Right atrium auricular region (tissue), 2 donors: Measurements from ENCODE around the gene MN1. TPM values are rescaled to one million over a fixed set of nuclear protein-coding genes. Genes with fewer than 3 reads are reported as not detected.

Source experiments
- DNase-seq: peaks from one replicate; pipeline ENCODE4 v3.0.0-alpha.2; 2019; ENCODE audit warnings: low spot score
- H3K27ac ChIP-seq, 2 donors: fragments of 200-600 bp; sonication (generic); 1 replicate in 1 of 2; 2 replicates in 1 of 2; pipeline ENCODE4 v1.5.1; 2016 to 2019
- H3K27me3 ChIP-seq, 2 donors: fragments of 200-600 bp; sonication (generic); one replicate each; pipeline versions ENCODE4 v1.5.1 to v1.6.0; 2017 to 2019
- H3K36me3 ChIP-seq: fragments of 200-600 bp; sonication (generic); one replicate; pipeline ENCODE4 v1.5.1; 2016
- H3K4me1 ChIP-seq, 2 donors: fragments of 200-600 bp; sonication (generic); one replicate each; pipeline versions ENCODE4 v1.5.1 to v1.6.0; 2017 to 2019
- H3K4me3 ChIP-seq, 2 donors: fragments of 200-600 bp; sonication (generic); 1 replicate in 1 of 2; 2 replicates in 1 of 2; pipeline ENCODE4 v1.5.1; 2017 to 2019; ENCODE audit warnings: mild to moderate bottlenecking in 1 of 2, moderate library complexity in 1 of 2
- H3K9me3 ChIP-seq, 2 donors: fragments of 200-600 bp; sonication (generic); one replicate each; pipeline ENCODE4 v1.5.1; 2019
- total RNA-seq, 2 donors: library from RNA; depleted of rRNA; stranded (reverse); fragments of >200 nt; gene quantifications; one replicate each; pipeline ENCODE4 v1.1.0, GENCODE V29; 2016
- TF ChIP-seq, protein P1 (sequence below), 2 donors: fragments of 200-600 bp; sonication (generic); IDR thresholded peaks; one replicate each; pipeline ENCODE4 v1.5.1; 2019; ENCODE audit warnings: antibody characterized with exemption in 2 of 2

The MN1 gene
- total RNA-seq, 2 donors from 2014 or later, result 13.0 to 14.3 TPM

DNA sequence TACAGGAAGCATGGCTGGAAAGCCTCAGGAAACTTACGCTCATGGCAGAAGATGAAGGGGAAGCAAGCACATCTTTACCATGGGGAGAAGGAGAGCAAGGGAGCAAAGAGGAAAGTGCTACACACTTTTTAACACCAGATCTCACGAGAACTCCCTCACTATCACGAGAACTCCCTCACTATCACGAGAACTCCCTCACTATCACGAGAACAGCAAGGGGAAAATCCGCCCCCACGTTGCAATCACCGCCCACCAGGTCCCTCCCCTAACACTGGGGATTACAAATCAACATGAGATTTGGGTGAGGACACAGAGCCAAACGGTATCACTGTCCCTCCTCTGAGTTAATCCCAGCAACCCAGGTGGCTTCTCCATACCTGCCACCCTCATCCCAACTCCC lies 84.5 kb downstream of the MN1 start:
- no peak for DNase-seq
- Histone ChIP-seq H3K27me3 (no peaks in the 10 kb centered on the region), H3K9me3 (peaks cover 0 to 4% of the 10 kb centered on the region in 2 donors), H3K4me1 (peaks cover 0 to 30% of the 10 kb centered on the region in 2 donors), H3K36me3 (no peaks in the 10 kb centered on the region), H3K4me3 (no peak overlapping the region), H3K27ac (no peak overlapping the region)
- TF ChIP-seq, protein P1, sequence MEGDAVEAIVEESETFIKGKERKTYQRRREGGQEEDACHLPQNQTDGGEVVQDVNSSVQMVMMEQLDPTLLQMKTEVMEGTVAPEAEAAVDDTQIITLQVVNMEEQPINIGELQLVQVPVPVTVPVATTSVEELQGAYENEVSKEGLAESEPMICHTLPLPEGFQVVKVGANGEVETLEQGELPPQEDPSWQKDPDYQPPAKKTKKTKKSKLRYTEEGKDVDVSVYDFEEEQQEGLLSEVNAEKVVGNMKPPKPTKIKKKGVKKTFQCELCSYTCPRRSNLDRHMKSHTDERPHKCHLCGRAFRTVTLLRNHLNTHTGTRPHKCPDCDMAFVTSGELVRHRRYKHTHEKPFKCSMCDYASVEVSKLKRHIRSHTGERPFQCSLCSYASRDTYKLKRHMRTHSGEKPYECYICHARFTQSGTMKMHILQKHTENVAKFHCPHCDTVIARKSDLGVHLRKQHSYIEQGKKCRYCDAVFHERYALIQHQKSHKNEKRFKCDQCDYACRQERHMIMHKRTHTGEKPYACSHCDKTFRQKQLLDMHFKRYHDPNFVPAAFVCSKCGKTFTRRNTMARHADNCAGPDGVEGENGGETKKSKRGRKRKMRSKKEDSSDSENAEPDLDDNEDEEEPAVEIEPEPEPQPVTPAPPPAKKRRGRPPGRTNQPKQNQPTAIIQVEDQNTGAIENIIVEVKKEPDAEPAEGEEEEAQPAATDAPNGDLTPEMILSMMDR (IDR thresholded peaks at IDR 0.05), result no peak

GRCh38 chr22:27716074-27716473 lies 85.5 kb downstream of the MN1 start:
- Histone ChIP-seq H3K4me1 (peaks cover 0 to 30% of the 10 kb centered on the region in 2 donors), H3K9me3 (peaks cover 0 to 4% of the 10 kb centered on the region in 2 donors), H3K27ac (no peak overlapping the region), H3K36me3 (no peaks in the 10 kb centered on the region), H3K4me3 (no peak overlapping the region), H3K27me3 (no peaks in the 10 kb centered on the region)
- TF ChIP-seq, protein P1 (IDR thresholded peaks at IDR 0.05), result no peak
- no peak for DNase-seq

GRCh38 chr22:27715106-27715505 lies 86.5 kb downstream of the MN1 start:
- Histone ChIP-seq H3K36me3 (no peaks in the 10 kb centered on the region), H3K27me3 (no peaks in the 10 kb centered on the region), H3K4me1 (peaks cover 0 to 30% of the 10 kb centered on the region in 2 donors), H3K27ac (peak overlapping the region in 1 of 2 donors; percentile 31), H3K9me3 (peaks cover 0 to 4% of the 10 kb centered on the region in 2 donors), H3K4me3 (no peak overlapping the region)
- TF ChIP-seq, protein P1 (IDR thresholded peaks at IDR 0.05), result peak in 1 of 2 donors; percentile 65
- no peak for DNase-seq

DNA sequence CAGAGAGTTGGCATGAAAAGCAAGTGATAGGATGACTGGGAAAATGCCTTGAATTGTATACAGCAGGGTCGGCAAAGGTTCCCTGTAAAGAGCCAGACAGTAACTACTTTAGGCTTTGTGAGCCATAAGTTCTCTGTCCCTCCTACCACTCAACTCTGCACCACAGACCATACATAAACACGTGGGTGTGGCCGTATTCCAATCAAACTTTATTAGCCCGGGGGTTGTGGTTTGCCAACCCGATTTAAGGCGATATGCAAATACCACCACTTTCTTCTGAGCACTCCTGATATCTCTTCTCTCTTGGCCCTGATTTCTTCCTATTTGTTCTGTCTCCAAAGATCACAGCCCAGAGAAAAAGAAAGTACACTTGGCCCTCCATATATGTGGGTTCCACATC lies 87.5 kb downstream of the MN1 start:
- Histone ChIP-seq H3K27ac (no peak overlapping the region), H3K4me1 (peaks cover 0 to 24% of the 10 kb centered on the region in 2 donors), H3K9me3 (peaks cover 0 to 4% of the 10 kb centered on the region in 2 donors), H3K4me3 (no peak overlapping the region), H3K36me3 (no peaks in the 10 kb centered on the region), H3K27me3 (no peaks in the 10 kb centered on the region)
- DNase-seq, result no peak
- TF ChIP-seq, protein P1 (IDR thresholded peaks at IDR 0.05), result no peak

DNA sequence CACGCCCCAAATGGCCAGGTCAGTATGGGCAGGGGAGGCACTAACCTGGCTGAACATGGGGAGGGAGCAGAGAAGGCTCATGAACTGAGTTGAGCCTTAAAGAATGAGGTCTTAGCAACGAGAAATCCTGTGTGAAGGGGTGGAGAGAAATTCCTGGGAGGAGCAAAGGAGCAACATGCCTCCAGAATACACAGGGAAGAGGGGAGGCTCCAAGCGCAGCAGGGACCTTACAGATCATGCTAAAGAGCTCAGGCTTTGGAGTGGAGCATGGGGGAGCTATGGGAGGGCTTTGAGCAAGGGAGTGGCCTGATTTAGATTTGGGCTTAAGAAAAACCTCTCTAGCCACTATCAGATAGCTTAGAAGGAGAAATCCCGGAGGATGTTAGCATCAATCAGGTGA lies 88.1 kb downstream of the MN1 start:
- TF ChIP-seq, protein P1 (IDR thresholded peaks at IDR 0.05), result no peak
- H3K36me3 ChIP-seq, result no peaks in the 10 kb centered on the region
- peaks cover 0 to 4% of the 10 kb centered on the region in 2 donors for H3K9me3 ChIP-seq
- H3K27ac ChIP-seq, result no peak overlapping the region
- H3K27me3 ChIP-seq, result no peaks in the 10 kb centered on the region
- H3K4me1 ChIP-seq, result peaks cover 0 to 17% of the 10 kb centered on the region in 2 donors
- DNase-seq, result no peak
- H3K4me3 ChIP-seq, result no peak overlapping the region

DNA sequence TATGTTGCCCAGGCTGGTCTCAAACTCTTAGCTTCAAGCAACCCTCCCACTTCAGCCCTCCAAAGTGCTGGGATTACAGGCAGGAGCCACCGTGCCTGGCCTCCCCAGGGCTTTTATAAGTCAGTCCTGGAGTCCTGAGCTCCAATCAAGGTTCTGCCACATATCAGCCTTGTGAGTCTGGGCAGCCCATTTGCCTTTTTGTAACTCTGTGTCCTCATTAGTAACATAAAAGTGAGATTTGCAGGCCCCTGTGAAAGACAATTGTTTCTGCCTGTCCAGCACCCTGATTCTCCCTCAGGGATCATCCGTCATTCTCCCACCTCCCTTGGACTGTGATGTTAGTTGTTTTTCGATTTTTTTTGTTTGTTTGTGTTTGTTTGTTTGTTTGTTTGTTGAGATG lies 89.8 kb downstream of the MN1 start:
- H3K27ac ChIP-seq, result no peak overlapping the region
- peaks cover 0 to 4% of the 10 kb centered on the region in 2 donors for H3K9me3 ChIP-seq
- H3K4me1 ChIP-seq, result peaks cover 0 to 7% of the 10 kb centered on the region in 2 donors
- TF ChIP-seq, protein P1 (IDR thresholded peaks at IDR 0.05), result no peak
- H3K27me3 ChIP-seq, result no peaks in the 10 kb centered on the region
- DNase-seq, result no peak
- H3K4me3 ChIP-seq, result no peak overlapping the region
- no peaks in the 10 kb centered on the region for H3K36me3 ChIP-seq
